Activated CD8-positive, alpha-beta memory T cell treated with anti-CD3 and anti-CD28 coated beads for 1 hour (primary cell): ENCODE data around the gene EPHA2.
A peak's percentile ranks its signal among the peaks of the same experiment; 100 is the strongest.

Source experiments
- DNase-seq, 2 donors: peaks; one replicate each; pipeline ENCODE4 v3.0.0-alpha.2; 2020; ENCODE audit warnings: low read depth in 1 of 2; ENCODE audit errors: extremely low read depth in 1 of 2

EPHA2 gene

DNA sequence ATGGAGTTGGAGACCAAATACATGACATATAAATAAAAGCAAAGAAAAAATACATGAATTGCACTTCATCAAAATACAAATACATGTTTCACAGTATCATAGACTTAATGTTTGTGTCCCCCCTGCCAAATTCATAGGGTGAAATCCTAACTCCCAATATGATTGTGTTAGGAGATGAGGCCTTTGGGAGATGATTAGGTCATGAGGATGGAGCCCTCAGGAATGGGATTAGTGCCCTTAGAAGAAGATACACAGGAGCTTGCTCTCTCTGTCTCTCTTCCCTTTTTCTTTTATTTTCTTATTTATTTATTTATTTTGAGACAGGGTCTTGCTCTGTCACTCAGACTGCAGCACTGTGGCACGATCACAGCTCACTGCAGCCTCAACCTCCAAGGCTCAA lies 56.5 kb downstream of the EPHA2 start:
- DNase-seq = no peak

DNA sequence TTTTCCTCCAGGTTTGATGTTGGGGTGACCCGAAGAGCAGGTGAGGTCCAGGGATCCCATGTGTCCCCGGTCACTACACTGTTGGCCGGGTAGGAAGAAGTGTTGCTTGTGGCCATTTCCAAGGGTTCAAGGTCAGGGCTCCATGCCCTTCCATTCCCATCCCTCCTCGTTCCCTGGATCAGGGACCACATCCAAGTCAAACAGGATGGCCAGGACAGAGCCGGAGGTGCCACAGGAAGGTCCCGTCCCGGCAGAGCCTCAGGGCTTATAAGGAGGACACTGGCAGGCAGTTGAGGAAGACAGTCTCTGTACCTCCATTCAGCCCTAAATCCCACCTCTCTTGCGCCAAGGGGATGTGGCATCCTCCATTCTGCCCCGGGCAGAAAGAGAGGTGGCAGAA lies 60.4 kb downstream of the EPHA2 start:
- no peak for DNase-seq

DNA sequence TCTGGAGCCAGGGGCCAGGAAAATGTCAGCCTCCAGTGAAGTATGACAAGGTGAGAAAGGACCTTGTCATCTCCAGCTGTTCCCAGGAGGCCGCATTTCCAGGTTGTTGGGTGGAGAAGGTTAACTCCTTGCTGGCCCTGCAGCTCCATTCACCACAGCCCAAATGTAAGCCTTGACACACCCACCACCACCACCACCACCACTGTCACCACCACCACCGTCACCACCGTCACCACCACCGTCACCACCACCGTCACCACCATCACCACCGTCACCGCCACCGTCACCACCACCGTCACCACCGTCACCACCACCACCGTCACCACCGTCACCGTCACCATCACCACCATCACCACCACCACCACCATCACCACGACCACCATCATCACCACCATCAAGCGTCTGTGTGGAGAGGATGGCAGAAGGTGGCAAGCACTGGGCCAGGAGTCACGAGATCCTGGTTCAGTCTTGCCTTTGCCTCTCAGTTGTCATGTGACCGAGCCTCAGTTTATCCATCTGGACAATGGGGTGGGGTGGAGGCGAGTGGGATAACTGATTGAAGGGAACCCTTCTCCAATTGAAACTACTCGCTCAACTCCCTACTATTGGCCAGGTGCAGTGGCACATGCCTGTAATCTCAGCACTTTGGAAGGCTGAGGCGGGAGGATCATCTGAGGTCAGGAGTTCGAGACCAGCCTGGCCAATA lies 61.3 kb downstream of the EPHA2 start:
- no peak for DNase-seq

DNA sequence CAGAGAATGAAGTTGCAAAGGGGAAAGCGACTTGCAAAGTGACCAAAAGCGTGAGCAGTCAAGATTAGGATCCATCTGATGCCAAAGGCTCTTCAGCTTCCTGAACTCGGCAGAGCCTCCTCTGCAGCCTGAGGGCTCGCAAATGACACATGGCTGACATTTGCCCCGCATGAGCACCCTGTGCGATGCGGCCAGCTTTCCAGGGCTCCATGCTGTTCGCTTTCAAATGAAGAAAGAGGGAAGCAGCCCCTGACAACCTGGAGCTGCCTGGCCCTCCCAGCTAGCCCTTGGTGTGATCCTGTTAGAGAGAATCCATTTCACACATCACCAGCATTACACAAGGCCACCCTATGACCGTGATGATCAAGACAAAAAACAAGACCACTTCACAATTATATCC lies 62.3 kb downstream of the EPHA2 start:
- DNase-seq = no peak

DNA sequence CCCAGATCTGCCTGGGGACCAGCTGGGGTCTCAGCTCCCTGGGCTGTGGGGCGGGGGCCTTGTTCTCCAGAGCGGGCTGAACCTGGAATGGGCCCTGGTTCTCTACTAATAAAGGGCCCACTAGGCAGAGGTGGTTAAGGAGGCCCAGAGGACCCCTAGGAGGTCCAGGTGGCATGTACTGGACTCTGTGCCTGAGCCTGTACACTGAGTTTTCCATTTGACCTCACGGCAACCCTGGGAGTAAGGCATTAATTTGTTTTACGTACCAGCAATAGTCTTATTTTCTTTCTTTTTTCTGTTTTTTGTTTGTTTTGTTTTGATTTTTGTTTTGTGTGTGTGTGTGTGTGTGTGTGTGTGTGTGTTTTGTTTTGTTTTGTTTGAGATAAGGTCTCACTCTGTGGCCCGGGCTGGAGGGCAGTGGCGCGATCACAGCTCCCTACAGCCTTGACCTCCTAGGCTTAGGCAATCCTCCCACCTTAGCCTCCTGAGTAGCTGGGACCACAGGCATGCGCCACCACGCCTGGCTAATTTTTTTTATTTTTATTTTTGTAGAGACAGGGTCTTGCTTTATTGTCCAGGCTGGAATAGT lies 62.9 kb downstream of the EPHA2 start:
- no peak for DNase-seq

DNA sequence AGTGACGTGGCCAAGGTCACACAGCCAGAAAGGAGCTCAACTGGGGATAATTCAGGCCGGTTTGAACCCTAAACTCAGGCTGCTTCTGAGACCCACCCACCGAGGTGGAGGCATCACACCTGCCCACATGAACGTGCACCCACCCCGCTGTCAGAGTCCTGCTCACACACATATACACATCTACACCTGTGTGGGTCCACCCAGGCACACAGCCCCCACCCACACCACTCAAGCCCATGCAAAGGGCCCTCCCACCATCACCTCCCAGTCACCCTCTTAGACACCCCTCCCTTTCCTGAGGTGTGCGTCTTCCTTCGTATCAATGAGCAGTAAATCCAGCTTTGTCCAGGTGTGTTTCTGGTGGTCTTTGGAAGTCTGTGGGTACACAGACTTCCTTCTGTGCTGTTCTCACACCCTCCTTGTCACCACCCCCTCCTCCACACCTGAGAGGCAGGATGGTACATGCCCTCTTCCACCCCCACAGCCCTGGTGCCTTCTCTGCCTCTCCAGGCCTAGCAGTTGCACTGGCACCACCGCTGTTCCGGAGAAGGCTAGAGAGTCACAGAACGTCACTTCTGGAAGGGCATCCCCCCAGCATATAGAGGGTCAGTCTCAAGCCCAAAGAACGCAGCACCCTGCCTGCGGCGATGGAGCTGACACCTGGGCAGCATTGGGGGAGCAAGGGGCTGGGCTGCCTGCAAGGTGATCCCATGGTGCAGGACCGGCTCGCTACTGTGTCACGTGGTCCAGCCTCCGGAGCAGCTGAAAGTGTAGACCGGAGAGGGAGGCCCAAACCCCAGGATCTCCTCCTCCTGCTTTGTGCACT lies 63.6 kb downstream of the EPHA2 start:
- no peak for DNase-seq

DNA sequence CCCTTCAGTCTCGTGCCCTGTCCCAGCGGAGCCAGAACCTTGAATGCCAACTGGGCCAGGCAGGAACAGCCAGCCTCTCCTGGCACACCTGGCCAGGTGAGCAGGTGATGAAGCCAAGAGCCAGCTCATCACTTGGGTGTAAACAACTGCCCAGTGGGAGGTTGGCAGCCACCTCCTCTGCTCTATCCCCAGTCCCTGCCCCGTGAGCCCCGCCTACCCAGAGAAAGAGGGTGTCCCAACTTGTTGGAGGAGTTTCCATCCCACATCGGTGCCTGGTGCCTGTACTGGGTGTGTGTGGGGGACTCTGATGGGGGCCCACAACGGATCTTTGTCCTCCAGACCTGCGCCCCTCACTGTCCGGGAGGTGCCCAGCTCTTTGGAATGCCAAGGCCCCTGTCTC lies 64.6 kb downstream of the EPHA2 start:
- DNase-seq = no peak

DNA sequence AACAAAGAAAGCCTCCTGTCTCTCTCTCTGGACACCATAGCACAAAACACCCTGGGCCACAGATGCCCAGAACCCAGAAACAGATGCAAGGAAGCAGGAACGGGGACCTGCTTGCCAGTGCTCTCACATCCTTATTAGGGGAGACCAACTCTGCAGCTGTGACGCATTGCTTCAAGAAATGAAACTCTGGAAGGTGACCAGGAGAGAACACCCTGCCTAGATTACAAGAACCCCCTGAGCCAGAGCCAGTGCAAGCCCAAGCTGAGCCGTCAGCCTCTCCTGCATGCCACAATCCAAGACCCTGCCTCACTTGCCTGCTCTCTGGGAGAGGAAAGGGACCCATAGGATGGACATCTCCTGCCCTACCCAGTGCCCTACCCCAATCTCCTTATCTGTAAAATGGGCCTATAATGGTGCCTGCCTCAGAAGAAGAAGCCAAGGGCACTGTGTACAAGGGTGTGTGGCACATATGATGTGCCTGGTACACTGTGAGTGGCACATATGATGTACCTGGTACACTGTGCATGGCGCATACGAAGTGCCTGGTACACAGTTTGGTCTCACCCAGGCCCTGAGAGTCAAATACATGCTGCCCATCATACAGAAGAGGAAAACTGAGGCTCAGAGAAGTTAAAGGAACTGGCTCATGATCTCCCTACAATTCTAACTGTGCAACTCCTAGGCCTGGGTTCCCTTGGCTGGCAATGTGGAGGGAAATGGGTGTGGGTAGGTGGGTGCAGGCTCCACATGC lies 65.6 kb downstream of the EPHA2 start:
- DNase-seq = no peak

DNA sequence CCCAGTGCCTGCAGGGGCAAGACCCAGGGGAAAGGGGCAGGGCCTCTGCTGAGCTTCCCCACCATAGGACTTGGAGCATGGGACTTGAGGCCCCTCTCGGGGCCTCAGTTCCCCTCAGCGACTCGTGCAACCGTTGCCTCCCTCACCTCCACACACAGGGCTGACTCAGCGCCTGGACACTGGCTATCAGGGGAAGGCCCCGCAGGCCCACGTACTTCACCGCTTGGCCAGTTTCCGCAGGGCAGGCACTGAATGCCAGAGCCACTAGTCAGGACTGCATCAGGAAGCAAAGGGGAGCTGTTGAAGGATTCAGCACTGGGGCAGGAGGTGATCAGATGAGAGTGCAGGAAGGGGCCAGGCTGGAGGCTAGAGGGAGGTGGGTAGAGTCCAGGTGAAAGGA lies 66.9 kb downstream of the EPHA2 start:
- no peak for DNase-seq

DNA sequence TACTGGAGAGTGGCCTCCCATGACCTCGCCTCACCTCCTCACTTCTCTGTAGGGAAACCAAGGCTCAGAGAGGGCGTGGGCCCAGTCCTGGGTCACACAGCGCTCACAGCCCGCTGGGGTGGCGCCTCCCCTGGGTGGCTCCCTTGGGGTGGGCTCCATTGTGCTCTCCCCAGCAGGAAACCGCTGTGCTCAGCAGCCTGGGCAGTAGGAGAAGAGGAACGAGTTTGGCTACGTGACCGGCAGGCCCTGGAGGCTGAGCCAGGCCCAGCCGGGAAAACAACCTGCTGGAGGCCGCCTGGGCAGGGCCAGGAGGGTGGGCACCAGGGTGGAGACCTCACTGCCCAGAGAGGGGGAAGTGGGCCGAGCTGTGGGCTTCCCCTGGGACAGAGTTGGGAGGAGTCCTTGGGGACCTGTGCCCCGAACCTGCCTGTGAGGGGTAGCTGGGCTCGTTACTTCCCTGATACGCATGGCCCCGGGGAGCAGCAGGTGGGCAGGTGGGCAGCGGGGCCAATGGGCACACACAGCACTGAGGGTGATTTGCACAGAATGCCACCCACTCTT lies 67.4 kb downstream of the EPHA2 start:
- no peak for DNase-seq

DNA sequence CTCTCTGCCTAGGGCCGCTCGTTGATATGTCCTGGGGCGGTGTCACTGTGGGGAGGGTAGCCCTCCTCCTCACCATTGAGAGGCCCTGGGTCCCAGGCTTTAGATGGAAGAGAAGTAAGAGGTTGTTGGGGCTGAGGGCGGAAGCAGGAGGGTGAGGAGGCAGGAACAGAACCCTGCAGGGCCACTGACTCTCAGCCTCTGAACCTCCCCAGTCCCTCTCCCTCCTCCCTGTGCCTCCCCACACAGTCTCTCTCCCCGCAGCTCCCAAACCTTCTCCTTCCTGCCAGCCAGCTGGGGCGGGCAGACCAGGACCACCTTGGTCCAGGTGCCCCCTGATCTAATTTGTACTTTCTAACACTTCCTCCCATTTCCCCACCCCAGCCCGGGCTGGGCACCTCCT lies 68.1 kb downstream of the EPHA2 start:
- DNase-seq = no peak

DNA sequence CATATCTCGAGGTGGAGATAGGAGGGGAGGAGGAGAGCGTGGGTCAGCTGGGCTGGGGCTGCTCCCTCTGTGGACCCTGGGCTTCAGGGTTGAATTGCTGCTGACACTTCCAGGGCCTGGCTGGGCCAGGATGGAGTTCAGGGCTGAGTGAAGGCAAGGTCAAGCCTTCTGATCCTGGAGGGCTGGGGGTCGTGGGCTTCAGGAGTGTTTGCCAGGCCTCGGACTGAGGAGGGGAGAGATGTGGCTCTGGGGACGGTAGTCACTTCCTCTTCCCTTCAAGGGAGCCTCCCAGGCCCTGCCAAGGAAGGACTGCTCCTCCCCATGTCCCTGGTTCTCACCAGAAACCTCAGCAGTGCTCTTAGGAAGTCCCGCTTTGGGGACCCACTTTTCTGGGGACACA lies 70.3 kb downstream of the EPHA2 start:
- no peak for DNase-seq

DNA sequence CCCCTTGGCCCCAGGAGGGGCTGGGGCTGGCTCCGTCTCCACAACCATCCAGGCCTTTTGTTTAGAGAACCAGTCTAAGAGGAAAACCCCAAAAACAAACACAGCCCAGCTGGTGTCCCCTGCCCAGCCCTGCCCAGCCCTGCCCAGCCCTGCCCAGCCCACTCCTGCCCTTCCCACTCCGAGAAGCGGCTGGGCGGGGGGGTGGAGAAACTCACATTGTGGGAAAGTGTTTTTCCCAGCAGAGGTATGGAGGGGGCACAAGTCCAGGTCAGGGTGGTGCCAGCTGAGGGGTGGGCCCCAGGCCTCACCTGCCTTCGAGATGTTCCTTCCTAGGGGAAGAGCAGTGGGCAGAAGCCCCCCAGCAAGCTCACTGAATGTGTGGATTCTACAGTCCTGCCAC lies 72.4 kb downstream of the EPHA2 start:
- no peak for DNase-seq

DNA sequence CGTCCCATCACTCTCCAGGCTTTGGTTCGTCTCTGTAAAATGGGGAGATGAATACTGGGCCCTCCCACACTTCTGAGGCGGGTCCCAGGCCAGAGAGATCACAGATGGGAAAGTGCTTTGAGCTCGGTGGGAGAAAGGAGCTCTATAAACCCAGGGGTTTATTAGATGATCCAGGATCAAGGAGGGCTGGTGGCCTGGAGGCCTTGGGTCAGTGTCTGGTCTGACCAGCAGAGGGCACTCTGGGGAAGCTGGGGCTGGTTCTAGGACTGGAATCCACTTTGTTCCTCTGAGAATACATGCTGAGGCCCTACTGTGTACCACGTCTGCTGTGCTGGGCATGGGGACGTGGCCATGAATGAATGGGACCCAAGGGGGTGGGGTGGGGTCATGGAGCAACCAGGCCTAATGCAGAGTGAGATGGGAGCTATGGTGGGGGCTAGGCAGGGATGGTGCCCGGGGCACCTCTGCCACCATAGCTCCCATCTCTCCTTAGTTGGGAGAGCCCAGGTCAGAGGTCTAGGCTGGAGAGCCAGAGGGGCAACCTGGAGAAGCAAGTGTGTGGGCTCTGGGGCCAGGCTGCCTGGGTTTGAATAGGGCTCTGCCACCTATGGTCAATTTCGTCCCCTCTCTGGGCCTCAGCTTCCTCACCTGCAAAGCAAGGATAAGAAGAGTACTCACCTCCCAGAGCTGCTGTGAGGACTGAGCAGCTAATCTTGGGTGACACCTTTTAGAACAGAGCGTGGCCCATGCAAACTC lies 73.4 kb downstream of the EPHA2 start:
- DNase-seq = peak; percentile 9 to 30

DNA sequence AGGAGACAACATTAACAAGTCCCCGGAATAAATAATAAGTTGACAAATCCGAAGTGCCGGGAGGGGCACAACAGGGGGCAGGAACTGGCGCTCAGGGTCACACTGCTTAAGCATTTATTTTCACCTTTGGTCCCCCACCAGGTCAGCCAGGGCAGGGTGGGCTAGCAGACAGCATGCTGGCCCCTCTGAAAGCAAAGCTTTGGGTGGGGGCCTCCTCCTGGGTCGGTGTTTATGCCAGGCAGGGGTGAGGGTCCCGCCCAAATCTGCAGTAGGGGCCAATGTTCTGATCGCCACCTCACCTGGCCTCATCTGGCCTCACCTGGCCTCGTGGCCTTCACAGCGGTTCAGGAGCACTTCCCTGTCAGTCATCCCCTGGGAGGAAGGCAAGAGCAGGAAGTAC lies 74.2 kb downstream of the EPHA2 start:
- DNase-seq = no peak

DNA sequence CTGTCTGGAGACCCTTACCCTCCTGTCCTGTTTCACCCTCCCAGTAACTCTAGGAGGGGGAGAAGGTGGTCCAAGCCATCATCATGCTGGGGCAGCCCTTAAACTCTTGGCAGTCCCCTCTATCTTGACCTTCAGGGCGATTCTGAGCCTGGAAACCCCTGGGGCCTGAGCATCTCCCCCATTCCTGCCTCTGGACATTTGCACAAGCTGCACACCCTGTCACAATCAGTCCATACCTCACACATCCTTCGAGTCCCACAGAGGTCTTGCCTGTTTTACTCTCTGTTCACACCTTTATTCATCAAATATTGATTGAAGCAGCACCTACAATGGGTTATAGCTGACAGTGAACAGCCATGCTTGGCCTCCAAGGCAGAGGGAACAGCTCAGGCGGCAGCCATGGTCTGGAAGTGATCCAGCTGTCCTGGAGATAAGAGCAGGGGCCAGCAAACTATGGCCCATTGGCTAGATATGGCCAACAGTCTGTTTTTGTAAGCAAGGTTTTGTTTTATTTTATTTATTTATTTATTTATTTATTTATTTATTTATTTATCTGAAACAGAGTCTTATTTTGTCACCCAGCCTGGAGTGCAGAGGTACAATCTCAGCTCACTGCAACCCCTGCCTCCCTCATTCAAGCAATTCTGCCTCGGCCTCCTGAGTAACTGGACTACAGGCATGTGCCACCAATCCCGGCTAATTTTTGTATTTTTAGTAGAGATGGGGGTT lies 75.3 kb downstream of the EPHA2 start:
- no peak for DNase-seq

DNA sequence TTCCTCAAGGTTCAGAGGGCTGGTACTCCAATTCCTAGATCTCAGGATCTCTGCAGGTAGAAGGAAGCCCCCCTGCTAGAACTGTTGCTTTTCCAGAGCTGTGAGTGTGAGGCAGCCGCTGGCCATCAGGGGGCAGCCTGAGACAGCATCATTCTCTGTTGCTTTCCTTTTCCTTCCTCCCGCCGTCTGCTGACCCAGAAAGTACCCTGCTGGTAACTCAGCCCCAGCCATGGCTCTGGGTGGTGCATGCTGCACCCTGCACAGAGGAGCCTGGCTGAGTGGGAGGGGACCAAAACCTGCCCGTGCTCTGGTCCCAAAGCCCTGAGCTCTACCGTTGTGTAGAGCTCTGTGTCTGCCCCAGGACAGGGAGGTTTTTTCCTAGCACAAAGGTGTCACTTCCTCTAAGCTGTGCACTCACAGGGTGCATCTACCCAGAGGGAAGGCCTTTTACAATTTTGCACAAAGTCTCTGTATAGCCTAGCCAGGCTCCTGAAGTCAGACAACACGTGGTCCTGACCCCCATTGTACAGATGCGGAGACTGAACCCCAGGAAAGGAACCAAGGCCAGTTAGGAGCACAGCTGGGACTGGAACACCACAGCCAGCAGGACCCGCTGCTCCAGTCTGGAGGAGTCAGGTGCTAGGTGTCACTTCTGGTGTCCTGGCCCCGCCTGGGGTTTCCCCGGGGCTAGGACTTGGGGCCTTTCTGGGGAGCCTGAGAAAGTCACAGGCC lies 76.8 kb downstream of the EPHA2 start:
- DNase-seq = peak; percentile 34 to 56

DNA sequence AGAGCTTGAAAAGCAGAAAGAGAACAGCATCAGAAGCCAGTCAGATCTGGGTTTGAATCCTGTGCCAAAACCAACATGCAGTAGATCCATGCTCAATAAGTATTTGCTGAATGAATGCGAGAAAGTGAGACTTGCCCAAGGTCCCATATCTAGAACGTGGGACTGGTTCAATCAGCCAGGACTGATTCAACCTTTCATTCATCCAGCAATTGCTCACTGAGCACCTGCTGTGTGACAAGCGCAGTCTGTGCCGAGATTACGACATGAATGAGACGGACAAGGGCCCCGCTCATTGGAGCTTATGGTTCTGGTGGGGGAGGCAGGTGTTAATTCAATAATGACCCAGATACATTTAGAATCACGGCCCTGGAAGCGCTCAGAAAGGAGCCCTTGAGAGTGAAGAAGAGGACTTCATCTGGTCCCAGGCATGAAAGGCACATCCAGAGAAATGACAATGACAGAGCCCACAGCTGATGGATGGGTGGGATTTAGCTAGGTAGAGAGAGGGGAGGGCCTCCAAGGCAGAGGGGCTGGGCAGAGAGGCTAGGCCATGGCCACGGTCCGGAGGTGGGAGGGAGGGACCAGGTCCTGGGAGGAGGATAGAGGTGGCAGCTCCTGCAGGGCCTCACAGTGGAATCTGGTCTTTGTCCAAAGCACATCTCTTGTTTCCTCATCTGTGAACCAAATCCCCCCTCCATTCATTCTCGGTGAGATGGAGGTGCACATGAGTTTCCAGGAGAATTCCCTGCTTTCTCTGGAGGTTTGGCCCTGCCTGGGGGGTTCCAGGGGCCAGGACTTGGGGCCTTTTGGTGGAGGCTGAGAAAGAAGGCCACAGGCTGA lies 78.2 kb downstream of the EPHA2 start:
- no peak for DNase-seq
